Uterus (tissue), 2 donors: ENCODE data around the gene CDK15.

Source experiments
- CTCF ChIP-seq, 4 experiments: fragments of 200-600 bp in 2 of 4; fragments of 450-650 bp in 2 of 4; sonication (generic) in 2 of 4; IDR thresholded peaks; one replicate each; pipeline ENCODE4 v1.5.1; 2016 to 2019; ENCODE audit warnings: antibody characterized with exemption in 4 of 4, mild to moderate bottlenecking in 2 of 4, moderate library complexity in 1 of 4
- POLR2A ChIP-seq, 2 donors: fragments of 450-650 bp; IDR thresholded peaks; one replicate each; pipeline ENCODE4 v1.6.1; 2016; ENCODE audit warnings: antibody characterized with exemption in 2 of 2, mild to moderate bottlenecking in 1 of 2, moderate library complexity in 1 of 2

GRCh38 chr2:201769666-201770373, 36.5 kb upstream of the CDK15 start:
- no peak for TF ChIP-seq POLR2A (IDR thresholded peaks at IDR 0.05)
- no peak for TF ChIP-seq CTCF (IDR thresholded peaks at IDR 0.05)
